NCI-H2107 (cell line): ENCODE measurements around the gene DCAF15.
A peak's percentile ranks its signal among the peaks of the same experiment; 100 is the strongest.

ENCODE experiments used
- DNase-seq: peaks from one replicate; lab custom pipeline; 2025; lab: John Stamatoyannopoulos, UW

Gene DCAF15

DNA sequence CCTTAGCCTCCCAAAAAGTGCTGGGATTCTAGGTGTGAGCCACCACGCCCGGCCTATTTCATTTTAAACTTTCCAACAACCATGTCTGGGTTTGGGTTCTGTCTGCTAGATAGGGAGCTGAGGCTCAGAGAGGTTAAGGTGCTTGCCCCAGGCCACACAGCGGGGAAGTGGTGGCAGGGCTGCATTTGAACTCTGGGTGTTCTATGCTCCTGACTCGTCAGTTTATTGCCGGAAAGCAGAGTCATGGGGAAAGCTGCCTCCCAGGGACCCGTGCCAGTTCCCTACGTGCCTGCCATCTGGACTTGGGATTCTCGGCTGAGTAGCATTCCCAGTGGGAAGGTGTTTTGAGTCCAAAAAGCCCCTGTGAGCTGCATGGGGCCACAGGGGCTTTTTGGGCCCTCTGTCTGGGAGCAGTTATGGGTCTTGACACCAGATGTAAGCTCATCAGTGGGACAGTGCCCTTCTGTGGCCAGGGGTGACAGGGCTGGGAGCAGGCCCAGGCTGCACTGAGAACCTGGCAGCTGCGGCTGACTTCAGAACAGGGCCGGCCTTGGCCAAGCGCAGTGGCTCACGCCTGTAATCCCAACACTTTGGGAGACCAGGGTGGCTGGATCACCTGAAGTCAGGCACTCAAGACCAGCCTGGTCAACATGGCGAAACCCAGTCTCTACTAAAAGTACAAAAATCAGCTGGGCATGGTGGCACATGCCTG is 42.9 kb downstream of the DCAF15 start:
- no peak for DNase-seq

DNA sequence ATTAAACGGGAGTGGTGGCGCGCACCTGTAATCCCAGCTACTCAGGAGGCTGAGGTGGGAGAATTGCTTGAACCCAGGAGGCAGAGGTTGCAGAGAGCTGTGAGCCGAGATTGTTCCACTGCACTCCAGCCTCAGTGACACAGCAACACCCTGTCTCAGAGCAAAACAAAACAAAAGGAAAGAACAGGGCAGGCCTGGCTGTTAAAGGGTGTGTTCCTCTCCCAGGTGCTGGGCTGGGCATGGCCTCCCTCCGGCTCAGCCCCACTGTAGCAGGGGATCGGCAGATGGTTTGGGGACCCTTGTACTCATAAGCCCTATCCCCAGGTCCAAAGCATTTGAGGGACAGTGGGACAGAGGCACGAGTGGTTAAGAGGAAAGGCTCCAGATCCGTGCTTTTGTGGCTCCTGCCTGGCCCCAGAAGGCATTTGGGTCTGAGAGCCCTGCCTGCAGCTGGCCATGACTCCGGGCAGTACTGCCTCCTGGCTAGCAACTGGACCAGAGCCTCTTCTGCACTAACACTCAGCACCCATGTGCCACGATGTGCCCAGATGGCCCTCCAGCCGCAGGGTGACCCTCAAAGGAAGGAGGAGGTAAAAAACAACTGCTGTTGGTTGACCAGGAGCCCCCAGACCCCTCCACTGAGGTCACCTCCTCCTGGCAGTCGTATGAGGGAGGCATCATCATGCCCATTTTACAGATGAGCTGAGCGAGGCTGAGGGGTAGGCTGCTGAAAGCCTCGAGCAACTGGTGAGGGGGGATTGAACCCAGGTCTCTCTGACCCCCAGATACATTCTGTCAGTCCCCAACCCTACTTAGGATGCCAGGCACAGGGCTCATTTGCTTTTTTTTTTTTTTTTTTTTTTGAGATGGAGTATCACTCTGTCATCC is 43.8 kb downstream of the DCAF15 start:
- DNase-seq: no peak

DNA sequence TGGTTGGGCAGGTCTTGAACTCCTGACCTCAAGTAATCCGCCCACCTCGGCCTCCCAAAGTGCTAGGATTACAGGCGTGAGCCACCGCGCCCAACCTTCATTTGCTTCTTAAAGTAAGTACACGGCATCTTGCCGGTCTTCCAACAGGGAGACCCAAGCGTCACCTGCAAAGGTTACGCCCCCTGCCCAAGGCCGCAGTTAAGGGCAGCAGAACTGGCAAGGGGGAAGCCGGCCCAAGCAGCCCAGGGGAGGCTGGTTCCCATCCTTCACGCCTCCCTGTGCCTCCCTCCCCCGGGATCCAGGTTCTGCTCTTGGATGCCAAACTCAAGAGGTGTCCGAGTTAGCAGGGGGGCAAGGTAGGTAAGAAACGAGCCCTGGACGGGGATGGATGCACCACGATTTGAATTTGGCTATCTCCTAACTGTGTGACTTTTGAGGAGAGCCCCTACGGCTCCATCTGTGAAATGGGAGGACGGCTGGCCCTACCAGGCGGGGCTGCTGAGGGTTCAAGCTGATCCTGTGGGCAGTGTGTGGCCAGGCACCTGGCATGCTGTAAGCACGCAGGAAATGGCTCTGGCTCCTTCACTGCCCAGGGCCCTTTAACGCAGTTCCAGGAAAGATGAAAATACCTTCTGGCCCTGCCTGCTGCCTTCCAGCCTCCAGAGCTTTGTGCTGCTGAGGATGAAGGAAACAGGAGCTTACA is 44.8 kb downstream of the DCAF15 start:
- no peak for DNase-seq

DNA sequence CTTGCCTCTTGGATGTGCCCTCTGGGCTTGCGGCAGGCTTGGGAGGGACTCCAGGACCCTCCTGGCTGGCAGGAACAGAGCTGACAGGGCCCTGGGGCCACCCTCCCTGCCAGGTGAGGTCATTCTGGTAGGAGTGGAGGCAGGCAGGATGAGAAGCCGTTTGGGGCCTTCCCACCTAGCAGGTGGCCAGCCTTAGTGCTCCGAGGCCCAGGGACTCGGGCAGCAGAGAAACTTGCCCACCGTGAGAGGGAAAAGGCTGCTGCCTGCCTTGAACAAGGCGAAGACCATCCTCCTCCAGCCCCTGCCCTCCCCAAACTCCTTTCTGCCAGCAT is 45.3 kb downstream of the DCAF15 start:
- DNase-seq: no peak

DNA sequence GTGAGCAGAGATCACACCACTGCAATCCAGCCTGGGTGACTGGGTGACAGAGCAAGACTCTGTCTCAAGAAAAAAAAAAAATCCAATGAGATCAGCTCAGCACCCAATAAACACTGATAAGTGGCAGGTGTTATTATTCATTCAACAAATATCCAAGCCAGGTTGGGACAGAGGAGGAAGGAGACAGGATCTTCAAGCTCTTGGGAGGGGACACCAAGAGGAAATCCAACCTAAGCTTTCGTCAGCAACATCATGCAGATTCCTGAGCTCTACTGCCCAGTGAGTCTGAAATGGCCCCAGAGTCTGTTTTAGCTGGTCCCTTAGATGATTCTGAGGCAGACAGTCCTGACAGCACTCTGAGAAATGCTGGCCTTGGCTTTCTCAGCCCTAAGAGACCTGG is 46.1 kb downstream of the DCAF15 start:
- DNase-seq: no peak

DNA sequence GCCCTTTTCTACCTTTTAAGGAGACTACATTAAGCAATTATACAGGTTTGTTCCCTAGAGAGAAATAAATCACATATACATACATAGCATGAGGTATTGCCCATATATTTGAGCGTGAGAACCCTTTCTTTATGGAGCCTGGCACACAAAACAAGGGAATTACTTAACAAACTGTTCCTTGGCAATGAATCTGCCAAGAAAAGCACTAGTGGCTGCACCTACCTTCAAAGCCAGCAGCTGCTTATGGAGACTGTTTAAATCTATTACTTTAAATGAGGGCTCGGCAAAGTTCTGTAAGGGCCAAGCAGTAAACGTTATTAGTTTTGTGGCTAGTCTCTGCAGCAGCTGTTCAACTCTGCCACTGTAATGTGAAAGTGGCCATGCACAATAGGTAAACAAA is 46.8 kb downstream of the DCAF15 start:
- no peak for DNase-seq

DNA sequence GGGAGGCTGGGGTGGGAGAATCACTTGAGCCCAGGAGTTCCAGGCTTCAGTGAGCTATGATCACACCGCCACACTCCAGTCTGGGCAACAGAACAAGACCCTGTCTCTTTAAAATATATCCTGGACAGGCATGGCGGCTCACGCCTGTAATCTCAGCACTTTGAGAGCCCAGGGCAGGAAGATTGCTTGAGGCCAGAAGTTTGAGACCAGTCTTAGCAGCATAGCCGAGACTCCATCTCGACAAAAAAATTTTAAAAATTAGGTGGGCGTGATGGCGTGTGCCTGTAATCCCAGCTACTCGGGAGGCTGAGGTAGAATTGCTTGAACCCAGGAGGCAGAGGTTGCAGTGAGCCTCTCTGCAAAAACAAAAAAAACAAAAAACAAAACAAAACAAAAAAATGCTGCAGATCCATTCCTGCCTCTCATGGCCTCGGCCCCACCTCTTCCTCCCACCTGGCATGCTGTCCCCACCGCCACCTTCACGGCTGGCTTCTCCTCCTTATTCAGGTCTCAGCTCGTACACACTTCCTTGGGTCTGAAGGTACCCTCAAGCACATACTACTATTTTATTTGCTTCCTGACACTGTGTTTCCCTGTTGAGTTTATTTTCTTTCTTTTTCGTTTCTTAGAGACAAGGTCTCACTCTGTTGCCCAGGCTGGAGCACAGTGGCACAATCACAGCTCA is 48.5 kb downstream of the DCAF15 start:
- no peak for DNase-seq

DNA sequence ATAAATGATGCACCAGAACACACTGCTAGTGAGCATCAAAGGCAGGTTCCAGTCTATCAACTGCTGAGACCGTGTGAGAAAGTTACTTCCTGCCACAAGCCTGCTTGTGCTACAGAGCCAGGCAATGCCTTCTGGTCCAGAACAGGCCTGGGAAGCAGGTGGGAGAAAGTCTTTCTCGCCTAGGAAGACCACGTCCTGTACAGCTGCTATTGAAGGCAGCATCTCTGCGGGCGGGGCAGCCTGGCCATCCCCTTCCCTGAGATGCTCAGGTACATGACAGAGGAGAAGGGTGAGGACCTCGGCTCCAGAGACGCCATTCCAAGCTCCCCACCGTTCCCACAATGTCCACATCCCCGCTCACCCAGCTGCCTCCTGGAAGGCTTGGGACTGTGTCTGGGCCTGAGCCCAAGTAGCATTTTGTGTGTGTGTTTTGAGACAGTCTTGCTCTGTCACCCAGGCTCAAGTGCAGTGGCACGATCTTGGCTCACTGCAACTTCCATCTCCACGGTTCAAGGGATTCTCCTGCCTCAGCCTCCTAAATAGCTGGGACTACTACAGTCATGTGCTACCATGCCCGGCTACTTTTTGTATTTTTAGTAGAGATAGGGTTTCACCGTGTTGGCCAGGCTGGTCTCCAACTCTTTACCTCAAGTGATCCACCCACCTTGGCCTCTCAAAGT is 50.4 kb downstream of the DCAF15 start:
- no peak for DNase-seq

DNA sequence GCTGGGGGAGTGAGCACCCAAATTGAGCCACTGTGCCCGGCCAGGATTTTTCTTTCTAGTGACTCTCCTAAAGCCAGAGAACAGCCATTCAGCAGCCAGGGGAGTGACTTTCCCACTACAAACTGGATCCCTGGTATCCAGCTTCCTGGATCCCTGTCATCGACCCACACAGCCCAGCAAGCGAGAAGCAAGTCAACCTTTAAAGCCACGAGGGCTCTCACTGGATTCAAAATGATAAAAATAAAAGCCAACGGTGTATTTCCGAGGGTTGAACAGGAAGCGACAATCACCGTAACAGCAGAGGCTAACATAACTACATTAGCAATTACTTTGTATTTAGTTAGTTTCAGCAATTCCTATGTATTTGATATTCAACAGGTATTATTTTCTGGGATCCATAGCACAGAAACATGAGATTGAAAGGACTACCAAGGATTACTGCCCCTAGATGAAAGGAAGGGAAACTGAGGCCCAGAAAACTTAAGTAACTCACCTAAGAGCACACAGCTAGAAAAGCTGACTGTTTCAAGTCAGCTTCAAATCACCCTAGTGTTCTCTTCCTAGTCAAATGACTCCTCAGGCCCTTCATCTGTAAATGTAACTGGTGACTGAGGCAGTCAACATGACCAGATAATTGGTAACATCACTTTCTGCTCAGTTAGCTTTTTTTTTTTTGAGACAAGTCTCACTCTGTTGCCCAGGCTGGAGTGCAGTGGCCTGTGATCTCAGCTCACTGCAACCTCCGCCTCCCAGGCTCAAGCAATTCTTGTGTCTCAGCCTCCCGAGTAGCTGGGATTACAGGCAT is 51.1 kb downstream of the DCAF15 start:
- no peak for DNase-seq

DNA sequence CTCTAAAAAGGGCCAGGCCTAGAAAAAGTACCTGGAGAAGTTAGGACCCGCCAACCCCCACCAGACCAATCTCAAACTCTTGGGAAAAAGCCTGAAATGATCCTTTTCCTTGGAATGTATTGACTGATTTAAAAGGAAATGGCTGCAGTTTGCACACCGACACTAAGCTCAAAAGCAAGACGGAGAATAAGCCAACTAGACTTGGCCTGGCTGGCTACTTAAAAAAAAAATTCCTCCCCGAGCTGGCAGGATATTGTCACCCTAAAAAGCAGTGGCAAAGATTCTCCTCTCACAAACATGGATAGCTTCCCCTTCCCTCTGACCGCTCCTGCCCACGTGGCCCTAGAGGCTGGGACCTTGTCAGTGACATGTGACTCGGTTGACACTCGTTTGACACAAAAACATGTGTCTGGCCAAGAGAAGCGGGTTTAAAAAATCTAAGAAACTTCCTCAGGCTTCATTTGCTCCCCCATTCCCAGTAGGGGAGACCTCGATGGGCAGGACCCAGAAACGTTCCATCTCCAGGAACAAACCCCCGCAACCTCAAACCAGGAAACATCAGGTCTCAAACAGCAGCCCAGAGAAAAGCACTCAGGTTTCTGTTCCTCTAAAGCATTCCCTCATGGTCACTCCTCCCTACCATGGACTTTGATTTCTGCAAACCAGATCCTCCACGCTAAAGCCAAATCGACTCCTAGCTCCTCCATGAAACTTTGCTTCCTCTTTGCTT is 52.5 kb downstream of the DCAF15 start:
- no peak for DNase-seq

DNA sequence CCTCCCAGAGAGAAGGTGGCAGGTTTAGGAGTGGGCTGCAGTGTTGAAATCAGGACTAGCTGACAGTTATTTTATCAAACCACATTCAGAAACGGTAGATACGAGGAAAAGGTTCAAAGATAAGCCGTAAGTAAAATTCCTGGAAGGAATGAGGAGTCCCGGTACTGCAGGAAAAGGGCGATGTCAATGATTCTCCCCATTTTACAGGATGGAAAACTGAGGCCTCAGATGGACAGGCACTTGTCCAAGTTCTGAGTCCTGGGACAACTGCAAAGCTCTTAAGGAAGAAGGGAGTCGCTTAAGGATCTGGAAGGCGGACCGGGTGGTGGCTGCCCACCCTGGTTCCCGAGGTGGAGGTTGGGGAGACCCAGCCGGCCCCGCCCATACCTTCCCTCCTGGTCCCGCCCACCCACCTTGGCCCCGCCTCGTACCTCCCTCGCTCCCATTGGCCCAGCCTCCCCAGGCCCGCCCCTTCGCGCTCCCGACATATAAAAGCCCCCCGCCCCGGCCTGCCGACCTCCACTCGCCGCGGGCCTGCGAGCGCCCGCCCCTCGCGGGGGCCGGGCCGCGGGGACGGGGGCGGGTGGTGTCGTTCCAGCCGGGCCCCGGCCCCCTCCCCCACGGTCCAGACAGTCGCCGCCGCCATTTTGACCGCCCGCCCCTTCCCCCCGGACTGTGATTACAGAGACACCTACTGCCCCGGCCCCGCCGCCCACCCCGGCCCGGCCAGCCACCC is 53.2 kb downstream of the DCAF15 start:
- peak; percentile 79 for DNase-seq

DNA sequence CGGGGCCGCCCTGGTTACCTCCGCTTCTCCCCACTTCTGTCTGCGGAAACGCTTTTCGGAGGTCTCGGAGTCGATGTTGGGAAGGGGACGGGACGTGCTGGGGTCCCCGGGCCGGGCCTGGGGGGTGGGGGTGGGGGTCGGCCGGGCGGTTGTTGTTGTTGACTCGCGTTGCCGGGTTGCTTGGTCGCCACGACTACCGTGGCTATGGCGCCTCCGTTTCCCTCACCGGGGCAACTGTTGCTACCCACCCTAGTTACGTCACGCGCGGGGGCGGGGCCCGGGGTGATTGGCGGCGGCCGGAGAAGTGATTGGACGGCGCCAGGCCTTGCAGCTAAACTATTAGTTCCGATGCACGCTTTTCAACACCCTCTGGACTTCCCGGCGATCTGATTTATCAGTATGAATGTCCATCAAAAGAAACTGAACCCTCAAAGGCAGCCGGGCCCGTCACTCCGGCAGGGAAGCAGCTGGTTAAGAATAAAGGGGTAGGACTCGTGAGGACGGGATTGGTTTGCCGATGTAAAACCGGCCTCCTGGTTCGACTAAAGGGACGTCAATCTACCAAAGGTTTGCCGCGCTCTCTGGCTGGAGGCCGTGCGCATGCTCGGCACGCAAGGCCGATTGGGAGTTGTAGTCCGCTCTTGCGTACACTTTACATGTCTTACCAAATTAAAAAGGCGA is 53.9 kb downstream of the DCAF15 start, which contains the start of gene RFX1:
Gene RFX1 (minus strand): TSS at position 236 of the 681 bp plus-strand sequence. CDS start 12,477 bp downstream, outside the sequence.
- DNase-seq: peak; percentile 94

DNA sequence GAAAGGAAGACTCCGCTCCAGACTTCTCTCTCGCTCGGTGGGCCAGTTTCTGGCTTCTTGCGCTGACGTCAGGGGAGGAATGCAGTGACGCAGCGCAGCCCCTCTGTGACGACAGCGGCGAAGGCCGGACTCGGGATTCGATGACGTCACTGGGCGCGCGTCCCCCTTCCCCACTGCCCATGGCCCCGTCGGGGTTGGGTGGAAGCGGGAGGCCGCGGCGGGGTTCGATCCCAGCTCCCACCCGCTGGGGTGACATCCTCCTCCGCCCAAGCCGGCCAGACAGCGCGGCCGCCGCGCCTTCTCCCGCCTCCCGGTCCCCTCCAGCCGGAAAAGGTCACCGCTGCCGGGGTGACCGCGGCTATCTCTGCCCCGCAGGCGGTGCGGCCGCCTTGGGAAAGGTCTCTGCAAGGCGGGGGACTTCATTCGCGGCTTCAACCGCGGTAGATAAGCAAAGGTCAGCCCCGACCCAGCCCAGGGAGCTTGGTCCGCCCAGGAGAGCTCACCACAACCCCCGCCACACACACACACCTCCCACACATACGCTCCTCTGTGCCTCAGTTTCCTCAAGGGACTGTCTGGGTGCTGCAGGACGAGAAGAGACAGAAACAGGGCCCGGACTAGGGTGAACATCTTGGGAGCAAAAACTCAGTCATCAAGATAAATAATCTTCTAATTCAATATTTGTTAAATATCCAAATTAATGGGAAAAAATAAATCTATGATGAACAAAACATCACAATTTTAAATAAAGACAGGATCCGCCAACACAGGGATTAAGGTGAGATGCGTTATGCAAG is 54.7 kb downstream of the DCAF15 start:
- DNase-seq: peak; percentile 89
